ENCODE data around the gene ZBTB20. TPM values are rescaled to one million over a fixed set of nuclear protein-coding genes. Genes with fewer than 3 reads are reported as not detected.
A peak's percentile ranks its signal among the peaks of the same experiment; 100 is the strongest.
"Not testable (repeated sequence)": the region's sequence is repeated elsewhere in the genome, so short reads cannot be mapped to it uniquely, and the experiment has no call there.

Gene ZBTB20
- total and polyA plus RNA-seq, 4 donors: 0.74 to 77.1 (median 27.9) TPM

- Histone ChIP-seq H3K36me3 (ENCODE audit: control insufficient read depth in 4 of 4, insufficient read depth in 4 of 4, low read length in 4 of 4) (no peaks in the 10 kb centered on the region), H3K27ac (ENCODE audit: low read depth in 1 of 2, low read length in 1 of 2) (no peak overlapping the region), H3K4me3 (no peak overlapping the region), H3K4me1 (ENCODE audit: control insufficient read depth in 5 of 5, insufficient read depth in 5 of 5, low read length in 5 of 5) (peaks cover 0 to 3% (median 0%) of the 10 kb centered on the region in 5 donors), H3K27me3 (ENCODE audit: control insufficient read depth in 3 of 3, insufficient read depth in 3 of 3, low read length in 2 of 3) (no peaks in the 10 kb centered on the region), H3K9ac (ENCODE audit: insufficient read depth in 1 of 2, low read length in 2 of 2) (no peak overlapping the region), H3K9me3 (ENCODE audit: control insufficient read depth in 4 of 4, insufficient read depth in 3 of 4, low read length in 3 of 4) (no peaks in the 10 kb centered on the region)
- peak in 1 of 3 donors; percentile 25 for DNase-seq
- 68 to 89% methylated on average over 1 of the region's 1 CpG for WGBS, 2 donors
- no peak for TF ChIP-seq CTCF (IDR thresholded peaks at IDR 0.05; ENCODE audit: control extremely low read depth, extremely low read depth)
- ATAC-seq (ENCODE audit: insufficient read depth, low FRiP score): no peak
These were observed 33.7 kb downstream of the ZBTB20 start for GRCh38 chr3:115113367-115113766.

- TF ChIP-seq CTCF (IDR thresholded peaks at IDR 0.05; ENCODE audit: control extremely low read depth, extremely low read depth): no peak
- no peaks in the 10 kb centered on the region for H3K27me3 ChIP-seq (ENCODE audit: control insufficient read depth in 3 of 3, insufficient read depth in 3 of 3, low read length in 2 of 3)
- 98 to 100% methylated on average over 1 of the region's 1 CpG for WGBS, 2 donors
- H3K9ac ChIP-seq (ENCODE audit: insufficient read depth in 1 of 2, low read length in 2 of 2): no peak overlapping the region
- peaks cover 0 to 3% (median 0%) of the 10 kb centered on the region in 5 donors for H3K4me1 ChIP-seq (ENCODE audit: control insufficient read depth in 5 of 5, insufficient read depth in 5 of 5, low read length in 5 of 5)
- no peak overlapping the region for H3K4me3 ChIP-seq
- DNase-seq (no peak), ATAC-seq (ENCODE audit: insufficient read depth, low FRiP score) (no peak)
- H3K36me3 ChIP-seq (ENCODE audit: control insufficient read depth in 4 of 4, insufficient read depth in 4 of 4, low read length in 4 of 4): peaks cover 0 to 1% (median 0%) of the 10 kb centered on the region in 4 donors
- H3K9me3 ChIP-seq (ENCODE audit: control insufficient read depth in 4 of 4, insufficient read depth in 3 of 4, low read length in 3 of 4): no peaks in the 10 kb centered on the region
- H3K27ac ChIP-seq (ENCODE audit: low read depth in 1 of 2, low read length in 1 of 2): no peak overlapping the region
These were observed 35.5 kb downstream of the ZBTB20 start for GRCh38 chr3:115111632-115112031.

GRCh38 chr3:115110830-115111229, 36.3 kb downstream of the ZBTB20 start:
- H3K9ac ChIP-seq (ENCODE audit: insufficient read depth in 1 of 2, low read length in 2 of 2): no peak overlapping the region
- no peak overlapping the region for H3K4me3 ChIP-seq
- no peak for DNase-seq
- TF ChIP-seq CTCF (IDR thresholded peaks at IDR 0.05; ENCODE audit: control extremely low read depth, extremely low read depth): no peak
- H3K36me3 ChIP-seq (ENCODE audit: control insufficient read depth in 4 of 4, insufficient read depth in 4 of 4, low read length in 4 of 4): peaks cover 0 to 1% (median 0%) of the 10 kb centered on the region in 4 donors
- 98 to 99% methylated on average over 5 of the region's 5 CpGs for WGBS, 2 donors
- H3K27me3 ChIP-seq (ENCODE audit: control insufficient read depth in 3 of 3, insufficient read depth in 3 of 3, low read length in 2 of 3): no peaks in the 10 kb centered on the region
- no peak for ATAC-seq (ENCODE audit: insufficient read depth, low FRiP score)
- no peak overlapping the region for H3K27ac ChIP-seq (ENCODE audit: low read depth in 1 of 2, low read length in 1 of 2)
- no peaks in the 10 kb centered on the region for H3K9me3 ChIP-seq (ENCODE audit: control insufficient read depth in 4 of 4, insufficient read depth in 3 of 4, low read length in 3 of 4)
- peaks cover 0 to 3% (median 0%) of the 10 kb centered on the region in 5 donors for H3K4me1 ChIP-seq (ENCODE audit: control insufficient read depth in 5 of 5, insufficient read depth in 5 of 5, low read length in 5 of 5)

GRCh38 chr3:115110066-115110465, 37.0 kb downstream of the ZBTB20 start:
- not testable (repeated sequence) for H3K9me3 ChIP-seq (ENCODE audit: control insufficient read depth in 4 of 4, insufficient read depth in 3 of 4, low read length in 3 of 4); H3K36me3 ChIP-seq (ENCODE audit: control insufficient read depth in 4 of 4, insufficient read depth in 4 of 4, low read length in 4 of 4); H3K9ac ChIP-seq (ENCODE audit: insufficient read depth in 1 of 2, low read length in 2 of 2); H3K27ac ChIP-seq (ENCODE audit: low read depth in 1 of 2, low read length in 1 of 2); ATAC-seq (ENCODE audit: insufficient read depth, low FRiP score); H3K4me1 ChIP-seq (ENCODE audit: control insufficient read depth in 5 of 5, insufficient read depth in 5 of 5, low read length in 5 of 5); H3K27me3 ChIP-seq (ENCODE audit: control insufficient read depth in 3 of 3, insufficient read depth in 3 of 3, low read length in 2 of 3); H3K4me3 ChIP-seq; DNase-seq
- WGBS, 2 donors: 97 to 98% methylated on average over 7 of the region's 7 CpGs
